Ovary (tissue), 3 donors: ENCODE results near the gene AKAP7.

Experiments
- EP300 ChIP-seq: sonication (generic); formaldehyde crosslinking; IDR thresholded peaks from one replicate; pipeline ENCODE4 v1.6.1; 2017; ENCODE audit warnings: antibody characterized with exemption
- POLR2A ChIP-seq: fragments of 450-650 bp; IDR thresholded peaks from one replicate; pipeline ENCODE4 v1.6.1; 2017; ENCODE audit warnings: antibody characterized with exemption, mild to moderate bottlenecking, moderate library complexity
- TF ChIP-seq, protein P1 (sequence below), 3 donors: fragments of 450-650 bp in 2 of 3; fragments of 200-600 bp in 1 of 3; IDR thresholded peaks; one replicate each; pipeline versions ENCODE4 v1.5.1 to v1.8.0; 2016 to 2022; ENCODE audit warnings: antibody characterized with exemption in 3 of 3, mild to moderate bottlenecking in 1 of 3
- donor health status: DM: no; HTN: no; CAD: no.

DNA sequence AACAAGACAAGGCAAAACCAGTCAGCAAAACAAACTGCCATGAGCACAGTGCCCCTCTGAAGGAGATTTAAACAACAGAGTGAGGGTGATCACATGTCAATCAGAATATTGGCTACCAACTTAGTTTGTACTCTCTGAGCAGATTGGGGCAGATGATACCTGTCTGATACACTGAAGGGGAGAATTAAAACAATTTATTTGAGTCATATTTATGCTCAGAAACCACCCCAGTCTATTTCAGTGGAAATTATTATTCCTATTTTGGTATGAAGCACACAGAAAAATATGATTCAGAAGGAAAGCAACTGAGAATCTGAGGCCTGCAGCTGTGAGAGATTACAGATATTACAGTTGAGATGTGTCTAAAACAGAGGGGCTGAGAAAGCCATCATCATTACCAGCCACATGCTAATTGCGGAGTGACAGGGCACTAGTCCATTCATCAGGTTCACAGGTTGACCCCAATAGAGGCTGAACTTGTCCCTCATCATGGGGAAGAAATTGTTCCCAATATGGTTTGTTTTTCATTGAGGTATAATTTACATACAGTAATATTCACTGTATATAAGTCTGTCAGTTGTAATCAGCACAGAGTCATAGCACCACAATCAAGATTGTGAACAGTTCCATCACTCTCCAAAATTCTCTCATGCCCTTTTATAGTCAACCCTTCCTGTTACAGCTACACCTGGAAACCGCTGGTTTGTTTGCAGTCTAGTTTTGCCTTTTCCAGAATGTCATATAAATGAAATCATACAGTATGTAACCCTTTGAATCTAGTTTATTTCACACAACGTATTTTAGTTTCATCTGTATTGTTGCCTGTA is 134.5 kb downstream of the AKAP7 start:
- TF ChIP-seq, protein P1, sequence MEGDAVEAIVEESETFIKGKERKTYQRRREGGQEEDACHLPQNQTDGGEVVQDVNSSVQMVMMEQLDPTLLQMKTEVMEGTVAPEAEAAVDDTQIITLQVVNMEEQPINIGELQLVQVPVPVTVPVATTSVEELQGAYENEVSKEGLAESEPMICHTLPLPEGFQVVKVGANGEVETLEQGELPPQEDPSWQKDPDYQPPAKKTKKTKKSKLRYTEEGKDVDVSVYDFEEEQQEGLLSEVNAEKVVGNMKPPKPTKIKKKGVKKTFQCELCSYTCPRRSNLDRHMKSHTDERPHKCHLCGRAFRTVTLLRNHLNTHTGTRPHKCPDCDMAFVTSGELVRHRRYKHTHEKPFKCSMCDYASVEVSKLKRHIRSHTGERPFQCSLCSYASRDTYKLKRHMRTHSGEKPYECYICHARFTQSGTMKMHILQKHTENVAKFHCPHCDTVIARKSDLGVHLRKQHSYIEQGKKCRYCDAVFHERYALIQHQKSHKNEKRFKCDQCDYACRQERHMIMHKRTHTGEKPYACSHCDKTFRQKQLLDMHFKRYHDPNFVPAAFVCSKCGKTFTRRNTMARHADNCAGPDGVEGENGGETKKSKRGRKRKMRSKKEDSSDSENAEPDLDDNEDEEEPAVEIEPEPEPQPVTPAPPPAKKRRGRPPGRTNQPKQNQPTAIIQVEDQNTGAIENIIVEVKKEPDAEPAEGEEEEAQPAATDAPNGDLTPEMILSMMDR (IDR thresholded peaks at IDR 0.05): no peak
- no peak for TF ChIP-seq POLR2A
- TF ChIP-seq EP300: no peak
